NB4 (cell line): ENCODE data around the gene HUWE1.
A peak's percentile ranks its signal among the peaks of the same experiment; 100 is the strongest.

Experiments
- DNase-seq: peaks from one replicate; pipeline ENCODE4 v3.0.0; 2010; ENCODE audit warnings: low read depth
- H3K4me3 ChIP-seq: one replicate; pipeline ENCODE4 v1.5.1; 2011; ENCODE audit warnings: mild to moderate bottlenecking, low read depth, low read length, moderate library complexity
- CTCF ChIP-seq: IDR thresholded peaks from one replicate; pipeline ENCODE4 v1.5.1; 2012; ENCODE audit warnings: low read depth, low read length
- MAX ChIP-seq: IDR thresholded peaks from 2 replicates; pipeline ENCODE4 v1.6.1; 2011; ENCODE audit warnings: low read depth, low read length
- MYC ChIP-seq: IDR thresholded peaks from 2 replicates; pipeline ENCODE4 v1.6.1; 2011; ENCODE audit warnings: low read depth, low read length
- POLR2A ChIP-seq: IDR thresholded peaks from 2 replicates; pipeline ENCODE4 v1.6.1; 2011; ENCODE audit warnings: mild to moderate bottlenecking; ENCODE audit not compliant: insufficient read length; ENCODE audit errors: extremely low read depth

Gene HUWE1

GRCh38 chrX:53686151-53686885 is at the start of gene HUWE1:
HUWE1 (minus strand) TSS chrX:53686719; CDS start chrX:53654107, 32,612 bp downstream.
- DNase-seq: peak; percentile 88
- TF ChIP-seq POLR2A: peak; percentile 61
- TF ChIP-seq MAX: no peak
- no peak for TF ChIP-seq CTCF
- peak within 1 kb of the TSS; percentile 84 for H3K4me3 ChIP-seq

- TF ChIP-seq CTCF (no peak), MYC (no peak), POLR2A (no peak), MAX (no peak)
- DNase-seq: no peak
- no peak overlapping the region for H3K4me3 ChIP-seq
Measured at GRCh38 chrX:53732797-53733196, 46.3 kb upstream of the HUWE1 start.

GRCh38 chrX:53729751-53730150 is 43.2 kb upstream of the HUWE1 start:
- DNase-seq: no peak
- H3K4me3 ChIP-seq: no peak overlapping the region
- TF ChIP-seq MYC (no peak), POLR2A (no peak), MAX (no peak), CTCF (no peak)

GRCh38 chrX:53728506-53728905 is 42.0 kb upstream of the HUWE1 start:
- no peak overlapping the region for H3K4me3 ChIP-seq
- TF ChIP-seq MAX (no peak), CTCF (no peak), MYC (no peak), POLR2A (no peak)
- DNase-seq: no peak

- DNase-seq: no peak
- H3K4me3 ChIP-seq: no peak overlapping the region
Measured at GRCh38 chrX:53724872-53725271, 38.4 kb upstream of the HUWE1 start.

More at GRCh38 chrX:53724872-53725271, 38.4 kb upstream of the HUWE1 start:
- no peak for TF ChIP-seq MYC
- TF ChIP-seq CTCF: no peak
- no peak for TF ChIP-seq MAX
- TF ChIP-seq POLR2A: no peak
